CD4-positive, alpha-beta T cell treated with Interleukin-17A for 1 hour (primary cell): Measurements from ENCODE around the gene RNF149.
"Not testable (repeated sequence)": the region's sequence is repeated elsewhere in the genome, so short reads cannot be mapped to it uniquely, and the experiment has no call there.

Experiments
- DNase-seq: peaks from one replicate; pipeline ENCODE4 v3.0.0-alpha.2; 2020

Gene RNF149

GRCh38 chr2:101330253-101330933, 21.9 kb upstream of the RNF149 start:
- peak; percentile 22 for DNase-seq

DNA sequence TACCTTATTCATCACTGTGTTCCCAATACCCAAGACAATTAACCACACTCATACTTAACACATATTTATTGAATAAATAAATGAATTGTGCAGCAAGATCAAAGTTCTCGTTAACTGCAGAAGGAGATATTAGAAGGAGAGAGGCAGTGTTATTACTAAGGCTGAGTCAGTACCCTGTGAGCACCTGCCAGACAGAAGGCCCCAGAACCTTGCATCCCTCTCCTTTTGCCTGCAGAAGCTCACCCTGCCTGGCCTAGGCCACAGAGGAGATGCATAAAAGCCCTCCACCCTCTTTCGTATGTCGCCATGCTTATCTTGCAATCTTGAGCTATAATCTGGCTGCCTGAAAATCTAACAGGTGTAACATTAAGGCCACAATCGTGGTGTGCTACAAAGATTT, 20.5 kb upstream of the RNF149 start:
- peak; percentile 45 for DNase-seq

DNA sequence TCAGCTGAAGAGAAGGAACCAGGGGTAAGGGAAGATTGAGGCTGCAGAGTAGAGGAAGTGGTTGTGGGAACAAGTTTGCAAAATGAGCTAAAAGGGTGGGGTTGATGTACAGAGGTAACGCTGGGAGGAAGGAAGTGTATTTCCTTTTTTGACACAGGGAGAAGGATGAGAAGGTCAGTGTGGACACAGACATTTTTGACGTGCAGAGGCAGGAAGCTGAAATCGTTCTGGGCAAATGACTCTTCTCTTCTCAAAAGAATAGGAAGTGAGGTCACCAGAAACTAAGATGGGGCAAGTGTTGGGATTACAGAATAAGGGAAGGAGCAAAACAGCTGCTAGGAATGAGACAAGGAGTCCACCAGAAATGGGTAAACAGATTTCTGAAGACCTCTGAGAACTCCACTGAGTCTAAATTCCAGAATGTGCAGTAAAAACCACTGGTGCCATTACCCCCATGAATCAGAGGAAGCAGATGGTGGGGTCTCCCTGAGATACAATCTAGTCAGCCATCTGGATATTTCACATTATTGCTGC, 20.0 kb upstream of the RNF149 start:
- DNase-seq, result peak; percentile 78

GRCh38 chr2:101327863-101328394, 19.4 kb upstream of the RNF149 start:
- no peak for DNase-seq

DNA sequence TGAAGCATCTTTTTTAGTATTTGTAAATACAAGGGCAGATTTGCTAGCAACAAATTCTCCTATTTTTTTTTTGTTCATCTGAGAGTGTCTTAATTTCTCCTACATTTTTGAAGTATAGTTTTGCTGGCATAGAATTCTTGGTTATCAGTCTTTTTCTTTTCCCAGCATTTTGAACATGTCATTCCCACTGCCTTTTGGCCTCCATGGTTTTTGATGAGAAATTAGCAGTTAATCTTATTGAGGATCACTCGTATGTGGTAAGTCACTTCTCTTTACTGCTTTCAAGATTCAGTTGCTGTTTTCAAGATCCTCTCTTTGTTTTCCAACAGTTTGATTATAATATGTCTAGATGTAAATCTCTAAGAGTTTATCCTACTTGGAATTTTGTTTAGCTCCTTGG, 16.9 kb upstream of the RNF149 start:
- DNase-seq, result no peak

DNA sequence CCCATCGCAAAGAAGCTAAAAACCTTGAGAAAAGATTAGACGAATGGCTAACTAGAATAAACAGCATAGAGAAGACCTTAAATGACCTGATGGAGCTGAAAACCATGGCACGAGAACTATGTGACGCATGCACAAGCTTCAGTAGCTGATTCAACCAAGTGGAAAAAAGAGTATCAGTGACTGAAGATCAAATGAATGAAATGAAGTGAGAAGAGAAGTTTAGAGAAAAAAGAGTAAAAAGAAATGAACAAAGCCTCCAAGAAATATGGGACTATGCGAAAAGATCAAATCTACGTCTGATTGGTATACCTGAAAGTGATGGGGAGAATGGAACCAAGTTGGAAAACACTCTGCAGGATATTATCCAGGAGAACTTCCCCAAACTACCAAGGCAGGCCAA, 8.1 kb upstream of the RNF149 start:
- DNase-seq, result not testable (repeated sequence)

- no peak for DNase-seq
Measured at GRCh38 chr2:101311696-101312017, 3.2 kb upstream of the RNF149 start.

GRCh38 chr2:101310834-101311695, 2.6 kb upstream of the RNF149 start:
- DNase-seq, result peak; percentile 60

GRCh38 chr2:101310090-101310833, 1.8 kb upstream of the RNF149 start:
- no peak for DNase-seq

- DNase-seq, result peak; percentile 40
Measured at GRCh38 chr2:101307950-101308431, 510 bp downstream of the RNF149 start.

DNA sequence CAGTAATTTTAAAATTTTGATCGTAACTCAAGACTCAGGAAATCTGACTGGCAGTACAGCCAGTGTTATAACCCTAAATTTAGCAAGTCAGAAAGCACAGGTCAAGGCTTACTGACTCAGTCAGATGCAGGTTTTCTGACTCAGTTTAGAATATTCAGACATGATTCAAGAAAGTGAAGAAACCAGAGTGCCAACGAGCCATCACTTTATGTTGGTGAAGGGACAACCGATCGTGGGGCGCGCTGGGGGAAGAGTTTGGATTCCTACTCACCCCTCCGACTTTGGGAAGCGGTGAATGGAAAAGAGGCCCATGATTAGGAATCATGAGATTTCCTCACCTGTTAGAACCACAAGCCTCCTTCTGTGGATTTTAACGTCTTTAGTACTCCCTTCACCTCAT, 998 bp downstream of the RNF149 start:
- DNase-seq, result peak; percentile 29

DNA sequence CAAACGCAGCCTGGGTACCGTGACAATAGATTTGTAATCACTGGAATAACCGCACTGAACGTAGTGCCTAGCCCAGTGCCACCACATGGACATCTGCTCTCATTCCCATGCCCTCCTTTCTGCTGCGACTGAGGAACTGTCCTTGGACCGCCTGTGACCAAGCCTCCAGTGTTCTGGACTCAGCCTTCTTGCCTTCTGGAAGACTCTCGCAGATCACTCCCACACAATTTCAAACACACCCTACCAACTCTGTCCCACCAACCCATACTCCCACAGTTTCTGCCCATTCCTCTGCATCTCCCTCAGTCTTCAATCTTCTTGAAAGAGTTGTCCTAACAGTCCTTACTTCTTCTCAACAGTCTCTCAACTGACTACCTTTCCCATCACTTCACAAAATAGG, 2.1 kb downstream of the RNF149 start:
- DNase-seq, result peak; percentile 22

DNA sequence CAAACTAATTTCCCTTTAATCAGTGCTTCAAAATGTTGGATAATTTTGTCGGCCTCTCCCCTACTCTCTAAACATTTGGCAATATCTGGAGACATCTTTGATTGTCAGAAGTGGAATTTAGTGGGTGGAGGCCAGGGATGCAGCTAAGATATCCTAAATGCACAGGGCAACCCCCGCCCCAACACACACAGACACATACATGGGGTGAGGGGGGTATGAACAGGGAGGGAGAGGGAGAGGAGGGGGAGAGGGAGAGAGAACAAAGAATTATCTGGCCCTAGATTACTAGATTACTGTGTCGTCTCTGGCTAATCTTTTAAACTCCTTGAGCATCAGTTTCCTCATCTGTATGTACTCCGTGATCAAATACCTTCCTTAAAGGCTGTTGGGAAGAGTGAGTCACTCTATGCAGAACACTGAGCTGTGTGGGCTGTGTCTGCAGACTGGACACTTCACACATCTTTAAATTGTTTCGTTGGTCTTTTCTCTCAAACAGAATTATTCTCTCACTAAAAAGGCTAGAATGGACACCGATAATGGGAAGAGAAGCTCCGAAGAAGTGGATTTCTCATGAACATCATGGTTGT, 2.9 kb downstream of the RNF149 start:
- DNase-seq, result no peak

- DNase-seq, result no peak
Measured at GRCh38 chr2:101305035-101305434, 3.5 kb downstream of the RNF149 start.

DNA sequence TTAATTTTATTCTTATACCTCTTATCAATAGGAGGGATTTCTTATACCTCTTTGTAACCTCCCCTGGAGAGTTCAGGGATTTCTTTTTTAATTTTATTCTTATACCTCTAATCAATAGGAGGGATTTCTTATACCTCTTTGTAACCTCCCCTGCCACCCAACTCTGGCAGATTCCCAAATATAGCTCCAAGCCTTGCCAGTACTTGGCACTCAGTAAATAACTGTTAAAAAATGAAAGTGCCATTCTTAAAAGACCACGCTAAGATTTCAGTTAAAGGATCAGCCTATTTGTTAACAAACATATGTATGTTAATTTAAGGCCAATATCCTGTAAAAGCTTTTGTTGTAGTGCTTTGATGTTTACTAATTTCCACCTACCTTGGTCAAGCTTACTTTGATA, 4.8 kb downstream of the RNF149 start:
- DNase-seq, result no peak

DNA sequence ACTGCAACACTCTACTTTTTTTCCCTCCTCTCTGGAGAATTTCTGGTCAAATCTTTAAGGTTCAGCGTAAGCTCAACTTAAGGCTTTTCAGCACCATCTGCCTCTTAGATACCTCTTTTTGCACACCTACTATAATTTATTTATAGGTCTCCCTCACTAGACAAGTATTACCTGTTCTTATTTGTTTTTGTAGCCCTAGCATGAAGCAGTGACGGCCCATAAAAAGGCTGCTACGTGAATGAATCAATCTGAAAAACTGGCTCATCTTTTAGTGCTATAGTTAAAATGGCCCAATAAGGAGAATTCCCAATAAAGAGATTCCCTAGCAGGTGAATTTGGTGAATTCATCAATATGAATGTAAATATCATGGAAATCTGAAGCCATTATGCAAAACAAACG, 6.5 kb downstream of the RNF149 start:
- no peak for DNase-seq

DNA sequence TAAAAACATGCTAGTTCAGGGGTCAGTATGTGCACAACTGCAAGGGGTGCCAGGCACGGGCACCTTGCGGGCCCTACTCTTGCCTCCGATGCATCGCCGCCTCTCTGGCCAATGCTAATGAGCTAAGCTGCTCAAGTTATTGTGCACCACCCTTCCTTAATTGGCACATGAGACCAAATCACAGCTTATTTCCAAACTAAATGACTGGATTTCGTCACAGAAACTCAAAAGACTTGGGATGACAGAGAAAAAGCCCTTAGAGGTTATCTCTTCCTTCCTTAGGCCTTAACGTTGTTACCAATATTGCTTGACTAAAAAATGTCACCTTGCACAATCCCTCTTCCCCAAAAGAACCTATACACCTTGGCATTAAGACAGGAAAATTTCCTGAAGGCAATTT, 7.7 kb downstream of the RNF149 start:
- DNase-seq, result no peak

- DNase-seq, result no peak
Measured at GRCh38 chr2:101300164-101300563, 8.3 kb downstream of the RNF149 start.

- no peak for DNase-seq
Measured at GRCh38 chr2:101299604-101300003, 8.9 kb downstream of the RNF149 start.

- DNase-seq, result no peak
Measured at GRCh38 chr2:101297383-101297782, 11.1 kb downstream of the RNF149 start.

DNA sequence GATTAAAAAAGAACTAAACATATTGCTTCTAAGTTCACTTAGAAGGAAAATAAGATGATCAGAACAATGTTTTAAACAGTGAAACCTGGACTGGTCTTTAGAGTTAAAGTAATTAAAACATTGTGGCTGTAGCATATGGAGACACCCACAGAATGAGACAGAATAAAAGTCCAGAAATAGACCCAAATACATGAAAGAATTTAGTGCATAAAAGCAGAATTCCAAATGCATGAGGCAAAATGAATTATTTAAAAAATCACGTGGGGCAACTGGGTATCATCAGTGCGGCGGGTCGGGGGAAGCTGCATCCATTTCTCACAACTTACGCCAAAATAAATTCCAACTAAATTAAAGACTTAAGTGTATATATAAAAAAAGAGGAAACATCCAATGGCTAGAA, 12.1 kb downstream of the RNF149 start:
- DNase-seq, result no peak

DNA sequence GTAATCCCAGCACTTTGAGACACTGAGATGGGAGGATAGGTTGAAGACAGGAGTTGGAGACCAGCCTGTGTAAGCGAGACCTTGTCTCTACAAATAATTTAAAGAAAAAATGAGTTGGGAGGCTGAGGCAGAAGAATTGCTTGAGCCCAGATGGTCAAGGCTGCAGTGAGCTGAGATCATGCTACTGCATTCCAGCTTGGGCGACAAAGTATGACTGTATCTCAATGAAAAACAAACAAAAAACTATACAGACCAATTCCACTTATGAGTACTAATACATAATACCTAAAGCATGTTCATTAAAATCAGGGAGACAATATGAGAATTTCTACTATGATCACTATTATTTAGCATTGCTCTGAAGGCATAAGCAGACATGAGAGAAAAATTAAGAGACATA, 12.6 kb downstream of the RNF149 start:
- DNase-seq, result no peak

- DNase-seq, result no peak
Measured at GRCh38 chr2:101294861-101295260, 13.6 kb downstream of the RNF149 start.
